Esophagus squamous epithelium (tissue), 4 donors: ENCODE results near the gene SEMA4D.

Experiments used
- POLR2A ChIP-seq, 4 donors: fragments of 450-650 bp; IDR thresholded peaks; one replicate each; pipeline ENCODE4 v1.6.1; 2017; ENCODE audit warnings: antibody characterized with exemption in 4 of 4, mild to moderate bottlenecking in 4 of 4, moderate library complexity in 3 of 4
- TF ChIP-seq, protein P1 (sequence below), 6 experiments: fragments of 450-650 bp in 4 of 6; fragments of 200-600 bp in 2 of 6; sonication (generic) in 2 of 6; IDR thresholded peaks; one replicate each; pipeline ENCODE4 v1.5.1; 2016 to 2019; ENCODE audit warnings: antibody characterized with exemption in 6 of 6, mild to moderate bottlenecking in 4 of 6, moderate library complexity in 4 of 6

GRCh38 chr9:89365532-89365912 lies 132.4 kb downstream of the SEMA4D start:
- TF ChIP-seq, protein P1, sequence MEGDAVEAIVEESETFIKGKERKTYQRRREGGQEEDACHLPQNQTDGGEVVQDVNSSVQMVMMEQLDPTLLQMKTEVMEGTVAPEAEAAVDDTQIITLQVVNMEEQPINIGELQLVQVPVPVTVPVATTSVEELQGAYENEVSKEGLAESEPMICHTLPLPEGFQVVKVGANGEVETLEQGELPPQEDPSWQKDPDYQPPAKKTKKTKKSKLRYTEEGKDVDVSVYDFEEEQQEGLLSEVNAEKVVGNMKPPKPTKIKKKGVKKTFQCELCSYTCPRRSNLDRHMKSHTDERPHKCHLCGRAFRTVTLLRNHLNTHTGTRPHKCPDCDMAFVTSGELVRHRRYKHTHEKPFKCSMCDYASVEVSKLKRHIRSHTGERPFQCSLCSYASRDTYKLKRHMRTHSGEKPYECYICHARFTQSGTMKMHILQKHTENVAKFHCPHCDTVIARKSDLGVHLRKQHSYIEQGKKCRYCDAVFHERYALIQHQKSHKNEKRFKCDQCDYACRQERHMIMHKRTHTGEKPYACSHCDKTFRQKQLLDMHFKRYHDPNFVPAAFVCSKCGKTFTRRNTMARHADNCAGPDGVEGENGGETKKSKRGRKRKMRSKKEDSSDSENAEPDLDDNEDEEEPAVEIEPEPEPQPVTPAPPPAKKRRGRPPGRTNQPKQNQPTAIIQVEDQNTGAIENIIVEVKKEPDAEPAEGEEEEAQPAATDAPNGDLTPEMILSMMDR (IDR thresholded peaks at IDR 0.05), result no peak
- TF ChIP-seq POLR2A (IDR thresholded peaks at IDR 0.05), result no peak
